Stimulated activated CD8-positive, alpha-beta memory T cell treated with anti-CD3 and anti-CD28 coated beads, Interleukin-4, amount 100 ng/mL, for 24 hours (primary cell): ENCODE results near the gene CYTIP.
A peak's percentile ranks its signal among the peaks of the same experiment; 100 is the strongest.

ENCODE experiments used
- DNase-seq: peaks from one replicate; pipeline ENCODE4 v3.0.0-alpha.2; 2020; ENCODE audit warnings: low read depth

The CYTIP gene

GRCh38 chr2:157443795-157444640, at the start of gene CYTIP:
Gene CYTIP (minus strand): TSS chr2:157444089. CDS start chr2:157444020, 69 bp downstream.
- DNase-seq: no peak

GRCh38 chr2:157492189-157492773, 48.4 kb upstream of the CYTIP start:
- DNase-seq: peak; percentile 48

GRCh38 chr2:157489983-157490382, 46.1 kb upstream of the CYTIP start:
- DNase-seq: no peak

GRCh38 chr2:157488877-157489276, 45.0 kb upstream of the CYTIP start:
- no peak for DNase-seq

GRCh38 chr2:157487747-157488146, 43.9 kb upstream of the CYTIP start:
- DNase-seq: no peak

- no peak for DNase-seq
Observed at GRCh38 chr2:157487271-157487610, 43.4 kb upstream of the CYTIP start.

- no peak for DNase-seq
Observed at GRCh38 chr2:157486596-157487270, 42.8 kb upstream of the CYTIP start.

- peak; percentile 29 for DNase-seq
Observed at GRCh38 chr2:157480182-157480961, 36.5 kb upstream of the CYTIP start.

GRCh38 chr2:157479081-157480027, 35.5 kb upstream of the CYTIP start:
- DNase-seq: no peak

- DNase-seq: no peak
Observed at GRCh38 chr2:157477919-157478318, 34.0 kb upstream of the CYTIP start.

- DNase-seq: no peak
Observed at GRCh38 chr2:157476953-157477709, 33.2 kb upstream of the CYTIP start.

GRCh38 chr2:157475722-157476390, 32.0 kb upstream of the CYTIP start:
- DNase-seq: no peak

- no peak for DNase-seq
Observed at GRCh38 chr2:157473581-157473980, 29.7 kb upstream of the CYTIP start.

GRCh38 chr2:157471078-157471477, 27.2 kb upstream of the CYTIP start:
- no peak for DNase-seq

GRCh38 chr2:157470321-157470720, 26.4 kb upstream of the CYTIP start:
- DNase-seq: no peak

GRCh38 chr2:157469726-157470125, 25.8 kb upstream of the CYTIP start:
- DNase-seq: no peak

- no peak for DNase-seq
Observed at GRCh38 chr2:157468931-157469708, 25.2 kb upstream of the CYTIP start.

GRCh38 chr2:157466764-157467163, 22.9 kb upstream of the CYTIP start:
- DNase-seq: no peak

- no peak for DNase-seq
Observed at GRCh38 chr2:157465554-157465953, 21.7 kb upstream of the CYTIP start.
